ENCODE data around the gene ENTR1. TPM values are rescaled to one million over a fixed set of nuclear protein-coding genes. Genes with fewer than 3 reads are reported as not detected.

The ENTR1 gene
- total RNA-seq, 1 experiment from 2014 or later = 107 TPM

Other genes starting within 250 kb of the ENTR1 start
- gene LHX3, start 205.5 kb downstream of the ENTR1 start, total RNA-seq (2014; rRNA removed; shearing (Covaris generic)) = 0.07 TPM in 1 of 2 replicates, not detected in the other
- gene QSOX2, start 164.8 kb downstream of the ENTR1 start, total RNA-seq (2014; rRNA removed; shearing (Covaris generic)) = 24.1 and 26.3 TPM in 2 replicates
- 0.05 and 0.09 TPM in 2 replicates for gene CCDC187, start 106.5 kb downstream of the ENTR1 start, total RNA-seq (2014; rRNA removed; shearing (Covaris generic))
- 17.3 and 19.8 TPM in 2 replicates for gene GPSM1, start 83.1 kb downstream of the ENTR1 start, total RNA-seq (2014; rRNA removed; shearing (Covaris generic))
- 15.0 and 20.4 TPM in 2 replicates for gene DNLZ, start 46.9 kb downstream of the ENTR1 start, total RNA-seq (2014; rRNA removed; shearing (Covaris generic))
- 0.22 and 0.32 TPM in 2 replicates for gene CARD9, start 36.9 kb downstream of the ENTR1 start, total RNA-seq (2014; rRNA removed; shearing (Covaris generic))
- gene SNAPC4, start 10.4 kb downstream of the ENTR1 start, total RNA-seq (2014; rRNA removed; shearing (Covaris generic)) = 6.5 and 8.2 TPM in 2 replicates
- 45.6 and 59.7 TPM in 2 replicates for gene PMPCA, start within 50 bp of the ENTR1 start, total RNA-seq (2014; rRNA removed; shearing (Covaris generic))
- 8.6 and 9.6 TPM in 2 replicates for gene INPP5E, start 29.2 kb upstream of the ENTR1 start, total RNA-seq (2014; rRNA removed; shearing (Covaris generic))
- gene SEC16A, start 72.4 kb upstream of the ENTR1 start, total RNA-seq (2014; rRNA removed; shearing (Covaris generic)) = 26.3 and 29.2 TPM in 2 replicates
- gene NOTCH1, start 135.4 kb upstream of the ENTR1 start, total RNA-seq (2014; rRNA removed; shearing (Covaris generic)) = 8.0 and 12.5 TPM in 2 replicates

All from NCI-H460 (cell line).